ENCODE measurements around the gene SOX18.

SOX18 gene

GRCh38 chr20:64080813-64081623 is 31.6 kb upstream of the SOX18 start:
- no peak for DNase-seq (ENCODE audit: low read depth)

- DNase-seq (ENCODE audit: low read depth): no peak
Measured at GRCh38 chr20:64080013-64080812, 30.8 kb upstream of the SOX18 start, which contains the start of gene OPRL1. TSS of gene OPRL1 (plus strand) at chr20:64080082. CDS start at chr20:64092721, 12,639 bp downstream.

DNA sequence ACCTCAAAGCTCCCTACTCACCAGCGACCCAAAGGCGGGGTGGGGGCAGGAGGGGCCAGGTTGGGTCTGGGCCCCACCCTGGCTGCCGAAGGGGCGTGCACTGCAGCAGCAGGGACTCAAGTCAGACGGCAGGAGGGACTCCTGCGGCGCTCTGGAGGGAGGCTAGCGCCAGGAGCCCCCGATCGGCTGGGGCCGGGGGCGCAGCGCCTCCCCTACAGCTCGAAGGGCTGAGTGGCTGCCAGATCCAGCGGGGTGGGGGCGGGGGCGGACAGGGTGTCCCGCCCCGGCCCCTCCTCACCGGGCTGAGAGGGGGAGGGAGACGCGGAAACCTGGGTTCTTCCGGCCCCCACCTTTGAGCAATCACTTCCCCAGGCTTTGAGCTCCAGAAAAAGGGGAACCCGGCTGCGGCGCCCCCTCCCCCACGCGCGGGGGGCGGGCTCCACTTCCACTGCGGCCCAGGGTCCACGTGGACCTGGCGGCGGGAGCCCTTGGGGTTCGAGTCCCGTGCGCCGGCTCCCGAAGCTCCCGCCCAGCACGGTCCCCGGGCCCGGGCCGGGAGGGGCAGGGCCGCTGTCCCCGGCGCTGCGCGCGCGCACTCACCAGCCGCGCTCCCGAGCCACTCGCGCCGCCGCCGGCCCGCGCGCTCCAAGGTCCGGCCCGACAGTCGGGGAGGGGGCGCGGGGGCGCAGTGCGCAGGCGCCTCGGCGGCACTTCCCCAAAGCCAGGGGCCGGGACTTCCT is 30.0 kb upstream of the SOX18 start, which contains the start of gene RGS19:
Gene RGS19, minus strand, starts transcription at position 246 of the 740 bp plus-strand sequence. CDS start 2,632 bp downstream, outside the sequence.
- no peak for DNase-seq (ENCODE audit: low read depth)

- no peak for DNase-seq (ENCODE audit: low read depth)
Measured at GRCh38 chr20:64078934-64079272, 29.5 kb upstream of the SOX18 start.

DNA sequence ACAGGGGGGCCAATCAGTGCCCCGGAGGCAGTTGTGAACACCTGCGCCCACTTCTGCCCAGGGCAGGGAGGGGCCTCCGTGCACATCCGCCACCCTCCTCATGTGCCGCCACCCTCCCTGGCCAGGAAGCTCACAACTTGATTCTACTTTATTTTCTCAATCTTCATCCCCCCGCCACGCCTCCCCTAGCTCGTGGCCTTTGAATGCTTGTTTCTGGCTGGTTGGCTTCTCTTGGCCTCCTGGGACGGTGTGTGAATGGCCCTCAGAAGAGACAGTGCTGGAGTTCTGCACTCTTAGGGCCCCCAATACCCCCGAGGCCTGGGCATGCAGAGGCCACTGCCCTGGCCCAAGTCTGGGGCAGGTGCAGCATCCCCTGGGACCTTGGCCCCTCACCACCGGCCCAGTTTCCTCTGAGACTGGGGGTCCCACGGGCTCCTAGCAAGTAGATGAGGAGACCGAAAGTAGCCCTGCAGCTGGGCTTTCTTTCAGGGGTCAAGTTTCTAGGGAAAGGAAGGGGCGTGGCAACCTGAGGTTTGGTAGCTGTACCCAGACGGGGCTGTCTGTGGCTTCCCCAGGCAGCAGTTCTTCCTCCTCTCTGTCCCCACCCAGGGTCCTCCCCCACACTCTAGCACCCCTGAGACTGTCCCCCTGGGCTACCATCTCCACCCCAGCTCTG is 28.6 kb upstream of the SOX18 start:
- no peak for DNase-seq (ENCODE audit: low read depth)

DNA sequence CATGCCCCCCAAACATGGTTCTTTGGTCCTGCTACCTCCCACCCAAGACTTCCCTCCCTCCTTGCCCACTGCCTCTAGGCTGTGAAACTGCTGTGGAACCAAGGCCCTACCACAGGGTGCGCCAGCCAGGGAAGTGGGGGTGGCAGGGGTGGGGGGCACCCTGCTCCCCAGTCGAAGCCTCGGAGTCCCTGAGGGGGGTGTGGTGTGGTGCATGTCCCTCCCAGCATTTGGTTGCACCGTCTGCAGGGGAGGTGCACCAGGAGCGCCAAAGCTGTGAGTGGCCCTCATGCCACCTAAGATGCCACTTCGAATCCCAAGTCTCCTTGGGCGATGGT is 28.1 kb upstream of the SOX18 start:
- DNase-seq (ENCODE audit: low read depth): no peak

- no peak for DNase-seq (ENCODE audit: low read depth)
Measured at GRCh38 chr20:64077094-64077493, 27.7 kb upstream of the SOX18 start.

DNA sequence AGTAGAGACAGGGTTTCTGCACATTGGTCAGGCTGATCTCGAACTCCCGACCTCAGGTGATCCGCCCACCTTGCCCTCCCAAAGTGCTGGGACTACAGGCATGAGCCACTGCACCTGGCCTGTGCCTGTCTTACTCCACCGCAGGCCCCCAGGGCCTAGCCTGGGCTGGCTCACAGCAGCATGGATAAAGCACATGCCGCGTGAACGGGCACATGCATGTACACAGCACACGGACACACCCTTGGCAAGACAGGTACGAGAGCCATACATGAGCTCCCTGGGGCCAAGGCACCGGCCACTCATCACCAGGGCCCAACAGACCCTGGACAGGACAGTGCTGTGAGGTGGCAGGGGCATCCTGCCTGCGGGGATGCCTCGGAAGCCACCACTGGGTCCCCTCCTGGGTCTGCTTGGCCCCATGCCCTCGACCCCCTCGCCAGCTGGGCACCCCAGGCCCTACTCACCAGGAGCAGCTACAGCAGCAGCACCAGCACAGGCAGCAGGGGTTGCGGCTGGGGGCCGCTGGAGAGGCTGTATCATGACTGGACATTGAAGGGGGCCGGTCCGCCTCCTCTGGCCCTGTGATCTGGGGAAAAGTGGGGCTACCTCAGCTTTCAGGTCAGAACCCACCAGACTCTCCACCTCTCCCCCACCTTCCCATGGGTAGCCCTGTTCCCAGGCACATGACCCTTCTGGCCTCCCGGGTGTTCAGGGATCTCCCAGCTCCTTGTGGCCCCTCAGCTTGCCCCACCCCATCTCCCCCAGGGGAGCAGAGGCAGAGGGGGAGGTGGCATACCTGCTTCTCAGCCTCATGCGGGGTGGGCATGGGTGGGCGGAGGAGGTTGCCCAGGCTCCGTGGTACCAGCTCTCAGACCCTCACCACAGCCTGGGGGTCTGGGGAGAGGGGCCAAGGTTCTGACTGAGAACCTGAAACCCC is 26.9 kb upstream of the SOX18 start:
- no peak for DNase-seq (ENCODE audit: low read depth)

DNA sequence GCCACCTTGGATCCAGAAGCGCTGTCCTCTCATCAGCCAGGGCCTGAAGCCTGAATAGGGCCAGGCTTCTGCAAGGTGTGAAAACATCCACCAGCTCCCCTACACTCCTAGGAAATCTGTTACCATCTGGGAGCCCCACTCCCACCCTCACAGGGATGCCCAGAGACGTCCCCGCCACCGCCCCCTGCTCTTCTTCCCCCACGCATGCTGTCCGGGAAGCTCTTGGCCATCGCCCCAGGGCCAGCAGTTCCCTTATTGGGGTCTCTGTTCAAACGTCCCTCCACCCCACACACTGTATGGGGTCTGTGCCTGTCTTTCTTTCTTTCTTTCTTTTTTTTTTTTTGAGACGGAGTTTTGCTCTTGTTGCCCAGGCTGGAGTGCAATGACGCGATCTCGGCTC is 26.1 kb upstream of the SOX18 start:
- no peak for DNase-seq (ENCODE audit: low read depth)

DNA sequence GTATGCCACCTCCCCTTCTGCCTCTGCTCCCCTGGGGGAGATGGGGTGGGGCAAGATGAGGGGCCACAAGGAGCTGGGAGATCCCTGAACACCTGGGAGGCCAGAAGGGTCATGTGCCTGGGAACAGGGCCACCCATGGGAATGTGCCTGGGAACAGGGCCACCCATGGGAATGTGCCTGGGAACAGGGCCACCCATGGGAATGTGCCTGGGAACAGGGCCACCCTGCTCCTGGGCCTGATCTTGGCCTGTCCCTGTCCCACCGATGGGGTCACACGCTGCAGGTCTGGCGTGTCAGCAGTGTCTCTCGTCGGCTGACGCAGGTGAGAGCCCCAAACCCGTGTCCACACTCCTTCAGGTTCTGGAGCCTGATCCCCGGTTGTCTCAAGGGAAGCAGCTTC is 25.5 kb upstream of the SOX18 start:
- no peak for DNase-seq (ENCODE audit: low read depth)

GRCh38 chr20:64074184-64074789 is 24.8 kb upstream of the SOX18 start:
- no peak for DNase-seq (ENCODE audit: low read depth)

- DNase-seq (ENCODE audit: low read depth): no peak
Measured at GRCh38 chr20:64073476-64074183, 24.2 kb upstream of the SOX18 start.

DNA sequence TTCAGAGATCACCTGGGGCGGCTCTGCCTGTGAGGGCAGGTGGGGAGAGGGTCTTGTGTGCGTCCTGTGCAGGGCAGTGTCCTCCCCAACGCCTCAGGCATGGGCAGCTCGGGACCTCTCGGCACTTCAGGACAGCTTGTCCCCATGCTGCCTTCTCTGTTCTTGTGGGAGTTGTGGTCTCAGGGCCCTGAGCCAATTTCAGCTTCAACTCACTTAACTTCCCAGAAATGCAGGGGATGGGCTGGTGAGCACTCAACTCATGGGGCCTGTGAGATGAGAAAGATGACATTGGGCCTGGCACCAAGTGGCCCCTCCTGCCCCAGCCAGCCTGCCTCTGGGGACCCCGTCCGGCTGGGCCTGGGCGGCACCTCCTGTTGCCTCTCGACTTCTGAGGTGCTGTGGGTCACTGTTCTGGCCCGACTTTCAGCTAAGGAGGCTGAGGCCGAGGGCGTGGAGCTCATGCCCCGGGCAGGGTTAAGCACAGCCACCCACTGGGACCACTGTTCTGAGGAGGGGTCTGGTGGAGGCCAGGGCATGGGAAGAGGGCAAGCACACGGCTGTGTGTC is 23.1 kb upstream of the SOX18 start:
- DNase-seq (ENCODE audit: low read depth): no peak

DNA sequence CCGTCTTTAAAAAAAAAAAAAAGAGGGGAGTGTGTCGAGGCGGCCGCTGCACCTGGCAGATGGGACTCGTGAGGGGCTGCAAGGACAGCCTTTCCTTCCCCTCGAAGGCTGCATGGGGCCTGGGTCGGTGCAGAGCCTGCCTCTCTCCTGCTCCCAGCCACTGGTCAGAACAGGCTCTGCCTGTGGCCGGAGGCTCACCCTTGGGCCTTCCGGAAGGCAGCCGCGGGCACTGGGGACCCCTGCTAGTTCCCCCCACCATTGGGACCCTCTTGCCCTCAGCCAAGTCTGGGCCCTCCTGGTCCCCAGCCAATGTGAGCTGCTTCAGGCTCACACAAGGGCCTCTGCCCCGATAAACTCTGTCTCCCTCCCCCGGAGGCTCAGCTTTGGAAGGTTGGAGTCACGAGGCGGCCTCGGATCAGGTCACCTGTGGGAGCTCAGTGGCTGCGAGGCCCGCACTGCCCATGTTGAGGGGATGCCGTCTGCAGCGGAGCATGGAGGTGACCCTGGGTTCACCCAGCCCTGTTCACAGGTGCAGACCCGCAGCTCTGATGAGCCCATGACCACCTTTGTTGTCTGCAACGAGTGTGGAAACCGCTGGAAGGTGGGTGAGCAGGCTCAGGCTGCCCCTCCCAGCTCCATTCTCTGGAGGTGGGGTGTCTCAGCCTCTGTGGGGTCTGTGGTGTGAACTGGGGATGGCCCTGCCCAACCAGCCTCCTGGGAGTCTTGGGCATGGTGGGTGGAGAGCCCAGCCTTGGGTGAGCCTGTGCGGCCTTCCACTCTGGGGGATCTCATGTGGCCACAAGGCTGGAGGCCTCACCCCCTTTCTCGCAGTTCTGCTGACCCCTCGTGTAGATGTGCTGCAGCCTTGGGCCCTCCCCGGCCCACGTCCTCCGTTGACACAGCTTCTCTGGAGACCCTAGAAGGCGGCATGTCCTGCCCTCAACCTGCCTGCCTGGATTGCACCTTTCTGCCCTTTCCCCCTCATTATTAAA is 22.2 kb upstream of the SOX18 start:
- no peak for DNase-seq (ENCODE audit: low read depth)

- no peak for DNase-seq (ENCODE audit: low read depth)
Measured at GRCh38 chr20:64070244-64070993, 21.0 kb upstream of the SOX18 start.

DNA sequence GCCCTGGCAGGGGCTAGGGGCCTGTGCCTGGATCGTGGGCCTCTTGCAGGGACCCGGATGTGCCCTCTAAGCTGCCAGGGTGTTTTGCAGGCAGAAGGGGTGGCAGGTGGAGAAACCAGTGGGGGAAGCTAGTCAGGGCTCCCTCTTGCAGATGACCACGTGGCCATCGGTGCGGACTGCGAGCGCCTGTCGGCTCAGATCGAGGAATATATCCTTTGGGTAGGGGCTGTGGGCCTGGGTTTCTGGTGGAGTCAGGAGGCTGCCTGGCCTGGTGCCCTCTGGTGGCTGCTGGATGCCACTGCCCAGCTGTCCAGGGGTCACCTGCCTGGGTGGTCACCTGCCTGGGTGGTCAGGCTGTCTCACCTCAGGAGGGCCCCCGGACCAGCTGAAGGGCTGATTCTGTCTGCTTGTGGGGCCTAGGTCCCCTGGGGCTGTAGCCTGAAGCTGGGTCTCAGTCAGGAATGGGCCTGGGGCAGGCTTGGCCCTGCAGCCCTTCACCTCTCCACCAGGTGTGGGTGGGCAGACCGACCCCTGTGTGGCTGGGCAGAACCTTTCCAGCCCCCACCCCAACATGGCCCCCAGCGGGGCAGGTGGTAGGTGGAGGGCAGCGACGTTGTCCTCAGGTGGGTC is 20.3 kb upstream of the SOX18 start:
- DNase-seq (ENCODE audit: low read depth): no peak

- no peak for DNase-seq (ENCODE audit: low read depth)
Measured at GRCh38 chr20:64069209-64069613, 19.8 kb upstream of the SOX18 start.

Measured in non-pigmented ciliary epithelial cell (primary cell).